Lower lobe of right lung (tissue), 2 donors: ENCODE results near the gene VEGFA. TPM values are rescaled to one million over a fixed set of nuclear protein-coding genes. Genes with fewer than 3 reads are reported as not detected.
A peak's percentile ranks its signal among the peaks of the same experiment; 100 is the strongest.

Experiments used
- ATAC-seq, 2 donors: fragments of 200-7000 bp; cut with Tn5 transposase; one replicate each; pipeline ENCODE4 v1.9.1; 2020 to 2022; ENCODE audit warnings: mild to moderate bottlenecking in 2 of 2, moderate library complexity in 2 of 2
- DNase-seq: peaks from one replicate; pipeline ENCODE4 v3.0.0-alpha.2; 2020
- H3K27ac ChIP-seq: fragments of 200-600 bp; one replicate; pipeline ENCODE4 v1.8.0; 2022
- H3K27me3 ChIP-seq: fragments of 200-600 bp; one replicate; pipeline ENCODE4 v1.8.0; 2022; ENCODE audit warnings: low read depth
- H3K36me3 ChIP-seq: fragments of 200-600 bp; one replicate; pipeline ENCODE4 v1.8.0; 2022; ENCODE audit warnings: mild to moderate bottlenecking
- H3K4me1 ChIP-seq: fragments of 200-600 bp; one replicate; pipeline ENCODE4 v1.8.0; 2022
- H3K4me3 ChIP-seq: fragments of 200-600 bp; one replicate; pipeline ENCODE4 v1.8.0; 2022; ENCODE audit warnings: mild to moderate bottlenecking
- H3K9me3 ChIP-seq: fragments of 200-600 bp; one replicate; pipeline ENCODE4 v1.8.0; 2022
- CTCF ChIP-seq: fragments of 200-600 bp; IDR thresholded peaks from one replicate; pipeline ENCODE4 v1.8.0; 2022; ENCODE audit warnings: antibody characterized with exemption, mild to moderate bottlenecking
- intact Hi-C: fragments of 100-400 bp; cut with DNase I; formaldehyde crosslinking; loops from one replicate; pipeline ENCODE4 v1.11.0; 2022
- total RNA-seq: library from RNA; stranded (reverse); fragmentation: NEBNext Ultra II Directional; extraction: Animal tissue kit (Norgen Biotek cat#: 25700); gene quantifications from one replicate; pipeline ENCODE4 v1.2.1, GENCODE V29; 2021
- donor health status: DM: no; HTN: yes; CAD: no; lungs with severe emphysema.

Gene VEGFA
- total RNA-seq, 1 donor from 2014 or later = 196 TPM

GRCh38 chr6:43819958-43820357, 49.9 kb downstream of the VEGFA start:
- TF ChIP-seq CTCF = no peak
- intact Hi-C loops = no loop called here

GRCh38 chr6:43820486-43820885, 50.5 kb downstream of the VEGFA start:
- Histone ChIP-seq H3K4me1 (peaks cover 30% of the 10 kb centered on the region), H3K27me3 (no peaks in the 10 kb centered on the region), H3K27ac (no peak overlapping the region), H3K4me3 (no peak overlapping the region), H3K9me3 (no peaks in the 10 kb centered on the region), H3K36me3 (no peaks in the 10 kb centered on the region)
- intact Hi-C loops = no loop called here
- no peak for DNase-seq
- no peak for TF ChIP-seq CTCF
- ATAC-seq = no peak

More at GRCh38 chr6:43819958-43820357, 49.9 kb downstream of the VEGFA start:
- H3K36me3 ChIP-seq = no peaks in the 10 kb centered on the region
- H3K27me3 ChIP-seq = no peaks in the 10 kb centered on the region
- H3K4me3 ChIP-seq = no peak overlapping the region
- ATAC-seq = no peak
- no peaks in the 10 kb centered on the region for H3K9me3 ChIP-seq
- peaks cover 26% of the 10 kb centered on the region for H3K4me1 ChIP-seq
- DNase-seq = no peak
- no peak overlapping the region for H3K27ac ChIP-seq

GRCh38 chr6:43821101-43821886, 51.3 kb downstream of the VEGFA start:
- no peak for ATAC-seq
- Histone ChIP-seq H3K4me3 (no peak overlapping the region), H3K4me1 (peaks cover 38% of the 10 kb centered on the region), H3K9me3 (no peaks in the 10 kb centered on the region), H3K27me3 (no peaks in the 10 kb centered on the region), H3K36me3 (no peaks in the 10 kb centered on the region), H3K27ac (no peak overlapping the region)
- no peak for DNase-seq
- intact Hi-C loops = no loop called here
- no peak for TF ChIP-seq CTCF

- peaks cover 43% of the 10 kb centered on the region for H3K4me1 ChIP-seq
- H3K36me3 ChIP-seq = no peaks in the 10 kb centered on the region
- ATAC-seq = no peak
- no peaks in the 10 kb centered on the region for H3K27me3 ChIP-seq
- TF ChIP-seq CTCF = no peak
- intact Hi-C loops = no loop called here
- H3K4me3 ChIP-seq = no peak overlapping the region
- H3K27ac ChIP-seq = no peak overlapping the region
- H3K9me3 ChIP-seq = no peaks in the 10 kb centered on the region
- DNase-seq = no peak
Observed at GRCh38 chr6:43823390-43823789, 53.4 kb downstream of the VEGFA start.

GRCh38 chr6:43823879-43824702, 54.1 kb downstream of the VEGFA start:
- H3K4me3 ChIP-seq = peak overlapping the region; percentile 18
- no peaks in the 10 kb centered on the region for H3K36me3 ChIP-seq

More at GRCh38 chr6:43823879-43824702, 54.1 kb downstream of the VEGFA start:
- DNase-seq = peak; percentile 70
- peaks cover 40% of the 10 kb centered on the region for H3K4me1 ChIP-seq
- no peaks in the 10 kb centered on the region for H3K9me3 ChIP-seq
- peak overlapping the region; percentile 53 for H3K27ac ChIP-seq
- intact Hi-C loops = no loop called here
- ATAC-seq = peak; percentile 86 to 88
- H3K27me3 ChIP-seq = no peaks in the 10 kb centered on the region
- TF ChIP-seq CTCF = no peak
